GM12878 (cell line): ENCODE data around the gene MAPT. TPM values are rescaled to one million over a fixed set of nuclear protein-coding genes. Genes with fewer than 3 reads are reported as not detected.

Experiments
- ATAC-seq: fragments of 200-7000 bp; cut with Tn5 transposase; 3 replicates; pipeline ENCODE4 v1.9.1; 2020; ENCODE audit warnings: mild to moderate bottlenecking, moderate library complexity
- BruUV-seq: library from RNA; stranded (reverse); fragments of 400-500 nt; replicated peaks from 2 replicates; lab custom pipeline; 2021; lab: Mats Ljungman, UMichigan
- CTCF ChIA-PET: fragments of 300-600 bp; sonication (Branson Sonifier 250); formaldehyde crosslinking; extraction: SDS; loops from one replicate; lab custom pipeline; 2021; ENCODE audit warnings: inconsistent platforms; lab: Yijun Ruan, JAX
- POLR2A ChIA-PET: fragments of 350-600 bp; formaldehyde crosslinking; extraction: SDS; loops from one replicate; lab custom pipeline; 2021; ENCODE audit warnings: inconsistent platforms; lab: Charles Lee
- RAD21 ChIA-PET: fragments of 300-600 bp; sonication (Branson Sonifier 250); formaldehyde crosslinking; loops from one replicate; lab custom pipeline; 2023; ENCODE audit warnings: antibody characterized with exemption; ENCODE audit not compliant: unreplicated experiment; lab: Charles Lee
- SMC1A ChIA-PET: fragments of 300-600 bp; sonication (Branson Sonifier 250); formaldehyde crosslinking; loops from one replicate; lab custom pipeline; 2023; ENCODE audit not compliant: unreplicated experiment, uncharacterized antibody; lab: Charles Lee
- DNase-seq: peaks from one replicate; pipeline ENCODE4 v3.0.0-alpha.2; 2011; ENCODE audit warnings: low read depth, low spot score
- FAIRE-seq: peaks from 3 replicates; lab custom pipeline; 2011; peaks lifted over from hg19 to GRCh38; lab: Jason Lieb, UNC
- H2AFZ ChIP-seq: 2 replicates; pipeline ENCODE4 v1.6.0; 2011; ENCODE audit warnings: low read depth, low read length, control low read depth; ENCODE audit not compliant: control insufficient read depth
- H3K27ac ChIP-seq: 2 replicates; pipeline ENCODE4 v1.5.1; 2011; ENCODE audit warnings: control low read depth; ENCODE audit not compliant: control insufficient read depth, insufficient read depth
- H3K27me3 ChIP-seq, 2 experiments: replicated peaks in 1 of 2; 2 replicates each; pipeline versions ENCODE4 v1.6.0 to v1.6.1; 2011; ENCODE audit warnings: low read length in 1 of 2; ENCODE audit not compliant: control insufficient read depth in 2 of 2, insufficient read depth in 2 of 2
- H3K36me3 ChIP-seq, 2 experiments: 2 replicates each; pipeline ENCODE4 v1.5.1; 2011; ENCODE audit warnings: low read length in 1 of 2; ENCODE audit not compliant: control insufficient read depth in 2 of 2, insufficient read depth in 2 of 2
- H3K4me1 ChIP-seq: 2 replicates; pipeline ENCODE4 v1.6.1; 2011; ENCODE audit warnings: mild to moderate bottlenecking, low read length, moderate library complexity, mixed read lengths; ENCODE audit not compliant: control insufficient read depth, insufficient read depth
- H3K4me2 ChIP-seq: 2 replicates; pipeline ENCODE4 v1.6.0; 2011; ENCODE audit warnings: control low read depth; ENCODE audit not compliant: control insufficient read depth, insufficient read depth
- H3K4me3 ChIP-seq: fragments of 200-600 bp; sonication (generic); 2 replicates; pipeline ENCODE4 v1.5.1; 2016
- H3K79me2 ChIP-seq: 2 replicates; pipeline ENCODE4 v1.6.0; 2011; ENCODE audit warnings: low read length; ENCODE audit not compliant: control insufficient read depth, insufficient read depth
- H3K9ac ChIP-seq: 2 replicates; pipeline ENCODE4 v1.8.0; 2011; ENCODE audit warnings: low read length, control low read depth, mixed read lengths; ENCODE audit not compliant: control insufficient read depth, insufficient read depth
- H3K9me3 ChIP-seq: replicated peaks from 3 replicates; pipeline ENCODE4 v1.5.1; 2011; ENCODE audit warnings: mild to moderate bottlenecking, low read length; ENCODE audit not compliant: control insufficient read depth, insufficient read depth
- H4K20me1 ChIP-seq: 2 replicates; pipeline ENCODE4 v1.6.0; 2011; ENCODE audit not compliant: control insufficient read depth, insufficient read depth
- CREM ChIP-seq: IDR thresholded peaks from 2 replicates; pipeline ENCODE4 v1.6.1; 2014; ENCODE audit warnings: antibody characterized with exemption, low read depth
- EED ChIP-seq: sonication (generic); IDR thresholded peaks from 2 replicates; pipeline ENCODE4 v1.6.1; 2016; ENCODE audit warnings: antibody characterized with exemption, low read depth
- FOXK2 ChIP-seq: fragments of 450-650 bp; IDR thresholded peaks from 2 replicates; pipeline ENCODE4 v1.6.1; 2017; ENCODE audit warnings: mild to moderate bottlenecking, moderate library complexity
- HDAC6 ChIP-seq: fragments of 200-600 bp; sonication (generic); IDR thresholded peaks from one replicate; pipeline ENCODE4 v1.8.0; 2017; ENCODE audit warnings: antibody characterized with exemption; ENCODE audit not compliant: unreplicated experiment
- IRF5 ChIP-seq: fragments of 450-650 bp; IDR thresholded peaks from 2 replicates; pipeline ENCODE4 v1.6.1; 2017; ENCODE audit warnings: borderline replicate concordance
- JUNB ChIP-seq: IDR thresholded peaks from 2 replicates; pipeline ENCODE4 v1.6.1; 2016; ENCODE audit warnings: antibody characterized with exemption, mild to moderate bottlenecking
- LARP7 ChIP-seq: fragments of 450-650 bp; IDR thresholded peaks from 2 replicates; pipeline ENCODE4 v1.6.1; 2017; ENCODE audit warnings: mild to moderate bottlenecking
- MYB ChIP-seq: fragments of 150-350 bp; IDR thresholded peaks from 2 replicates; pipeline ENCODE4 v1.6.1; 2014; ENCODE audit warnings: mild to moderate bottlenecking, low read depth, low read length, borderline replicate concordance
- NR2C2 ChIP-seq: IDR thresholded peaks from 2 replicates; pipeline ENCODE4 v1.6.1; 2011; ENCODE audit warnings: borderline replicate concordance, low read depth; ENCODE audit not compliant: control insufficient read depth, insufficient read length
- RELA ChIP-seq: fragments of 450-650 bp; IDR thresholded peaks from 2 replicates; pipeline ENCODE4 v1.8.0; 2014; ENCODE audit warnings: borderline replicate concordance; ENCODE audit not compliant: partially characterized antibody
- RUNX3 ChIP-seq: IDR thresholded peaks from 2 replicates; pipeline ENCODE4 v1.6.1; 2012; ENCODE audit warnings: low read length, inconsistent platforms
- TAF1 ChIP-seq: IDR thresholded peaks from 2 replicates; pipeline ENCODE4 v1.6.1; 2011; ENCODE audit warnings: mild to moderate bottlenecking, low read depth, low read length, borderline replicate concordance
- ZBTB11 ChIP-seq: fragments of 450-650 bp; formaldehyde crosslinking; IDR thresholded peaks from 2 replicates; pipeline ENCODE4 v1.5.0; 2022; ENCODE audit warnings: mild to moderate bottlenecking, missing genetic modification characterization
- ZSCAN29 ChIP-seq: fragments of 450-650 bp; IDR thresholded peaks from 2 replicates; pipeline ENCODE4 v1.6.1; 2017; ENCODE audit warnings: mild to moderate bottlenecking, moderate library complexity
- WGBS: methylation state at CpG from one replicate; pipeline ENCODE4 v1.1.6; 2016; ENCODE audit warnings: low lambda C conversion rate; ENCODE audit not compliant: insufficient replicate concordance, insufficient coverage; ENCODE audit errors: missing lambda C conversion rate; 5-methylcytosine and 5-hydroxymethylcytosine counted together
- in situ Hi-C: fragments of 300-500 bp; cut with MboI; formaldehyde crosslinking; loops from 9 replicates; pipeline ENCODE4 v1.14.3; 2018; ENCODE audit warnings: mixed read lengths
- intact Hi-C: fragments of 100-400 bp; cut with micrococcal nuclease; formaldehyde crosslinking; loops from one replicate; pipeline ENCODE4 v1.14.2; 2022; ENCODE audit not compliant: unreplicated experiment
- polyA plus RNA-seq, 11 experiments: library from polyadenylated mRNA; depleted of rRNA in 4 of 11; unstranded in 6 of 11; stranded (reverse) in 5 of 11; fragments of >200 nt; fragmentation: Nextera tagmentation in 4 of 11; fragmentation: Illumina TruSeq in 1 of 11; extraction: Ambion mirVana in 4 of 11; extraction: Trizol in 1 of 11; gene quantifications; 1 replicate in 1 of 11; 2 replicates in 10 of 11; pipeline versions ENCODE4 v1.2.1 to v1.2.3, GENCODE V29; 2011 to 2016; ENCODE audit warnings: inconsistent platforms in 2 of 11, missing spikeins in 2 of 11, low read depth in 1 of 11
- total RNA-seq, 4 experiments: library from RNA; depleted of rRNA in 3 of 4; stranded (reverse); fragments of >200 nt in 3 of 4; fragmentation: Illumina TruSeq in 1 of 4; extraction: Trizol in 1 of 4; gene quantifications; 2 replicates each; pipeline versions ENCODE4 v1.2.1 to v1.2.3, GENCODE V29; 2013 to 2021

The MAPT gene
- total and polyA plus RNA-seq, 10 of the 15 experiments (the other 5 are each of a cell fraction or from before 2014, with no cell fraction given) = under 0.01 to 0.05 (median 0.03) TPM; not detected in 7

GRCh38 chr17:45949755-45950320, 55.5 kb downstream of the MAPT start:
- H3K4me1 ChIP-seq = no peaks in the 10 kb centered on the region
- no peak overlapping the region for H2AFZ ChIP-seq
- 40% methylated on average over 9 of the region's 9 CpGs for WGBS
- ATAC-seq = no peak
- POLR2A ChIA-PET = no interaction called here
- TF ChIP-seq RUNX3 (no peak), JUNB (no peak), FOXK2 (no peak), LARP7 (no peak), EED (no peak)
- TF ChIP-seq, all 136 proteins: peak for 0
- H3K9ac ChIP-seq = no peak overlapping the region
- DNase-seq = no peak
- H3K4me3 ChIP-seq = no peak overlapping the region
- H4K20me1 ChIP-seq = no peaks in the 10 kb centered on the region
- no peak overlapping the region for H3K4me2 ChIP-seq
- in situ Hi-C loops (no loop called here), intact Hi-C loops (no loop called here)
- no peak overlapping the region for H3K27ac ChIP-seq
- H3K36me3 ChIP-seq = no peaks in the 10 kb centered on the region
- H3K79me2 ChIP-seq = no peaks in the 10 kb centered on the region
- no peak for FAIRE-seq
- CTCF ChIA-PET = interaction anchor here (0.6 to 1.3 kb wide), 5 partner anchors 9 to 203 kb away, joined by 3 to 5 read pairs (median 3); no protein-coding TSS in a partner anchor
- H3K9me3 ChIP-seq = no peaks in the 10 kb centered on the region
- SMC1A ChIA-PET = no interaction called here
- H3K27me3 ChIP-seq = peaks cover 0 to 3% of the 10 kb centered on the region in 2 experiments; a peak in 3 of 4 replicates
- RAD21 ChIA-PET = no interaction called here
- BruUV-seq = no TSS peak

- intact Hi-C loops = no loop called here
- WGBS = 43% methylated on average over 8 of the region's 8 CpGs
- H3K4me1 ChIP-seq = no peaks in the 10 kb centered on the region
- FAIRE-seq (no peak), ATAC-seq (no peak), DNase-seq (no peak)
- H3K4me2 ChIP-seq = no peak overlapping the region
- H3K9me3 ChIP-seq = no peaks in the 10 kb centered on the region
- H3K27me3 ChIP-seq = peaks cover 0 to 3% of the 10 kb centered on the region in 2 experiments; a peak in 3 of 4 replicates
- ChIA-PET CTCF (no interaction called here), POLR2A (no interaction called here), RAD21 (no interaction called here), SMC1A (no interaction called here)
- no peak overlapping the region for H3K9ac ChIP-seq
- no peak overlapping the region for H2AFZ ChIP-seq
- H3K79me2 ChIP-seq = no peaks in the 10 kb centered on the region
- no peaks in the 10 kb centered on the region for H3K36me3 ChIP-seq
- H3K4me3 ChIP-seq = no peak overlapping the region
- no peak overlapping the region for H3K27ac ChIP-seq
- no TSS peak for BruUV-seq
- in situ Hi-C loops = no loop called here
- H4K20me1 ChIP-seq = no peaks in the 10 kb centered on the region
- no peak for TF ChIP-seq TAF1
- no peak for TF ChIP-seq HDAC6
- no peak for TF ChIP-seq MYB
- no peak for TF ChIP-seq ZSCAN29
- no peak for TF ChIP-seq NR2C2
- no peak for TF ChIP-seq IRF5
- no peak for TF ChIP-seq ZBTB11 (CRISPR knock-in tag)
- no peak for TF ChIP-seq RELA
- TF ChIP-seq CREM = no peak
Measured at GRCh38 chr17:45950888-45951287, 56.5 kb downstream of the MAPT start.
